ACHN (cell line): ENCODE measurements around the gene FGR.
A peak's percentile ranks its signal among the peaks of the same experiment; 100 is the strongest.

Experiments used
- DNase-seq: peaks from one replicate; pipeline ENCODE4 v3.0.0-alpha.2; 2015
- in situ Hi-C: cut with HindIII; loops from 2 replicates; pipeline ENCODE4 v1.10.0; 2017; ENCODE audit warnings: low sequenced_read_pairs, low pct_ligation_motif_present, low pct_unique_long_range_greater_than_20kb

Gene FGR

DNA sequence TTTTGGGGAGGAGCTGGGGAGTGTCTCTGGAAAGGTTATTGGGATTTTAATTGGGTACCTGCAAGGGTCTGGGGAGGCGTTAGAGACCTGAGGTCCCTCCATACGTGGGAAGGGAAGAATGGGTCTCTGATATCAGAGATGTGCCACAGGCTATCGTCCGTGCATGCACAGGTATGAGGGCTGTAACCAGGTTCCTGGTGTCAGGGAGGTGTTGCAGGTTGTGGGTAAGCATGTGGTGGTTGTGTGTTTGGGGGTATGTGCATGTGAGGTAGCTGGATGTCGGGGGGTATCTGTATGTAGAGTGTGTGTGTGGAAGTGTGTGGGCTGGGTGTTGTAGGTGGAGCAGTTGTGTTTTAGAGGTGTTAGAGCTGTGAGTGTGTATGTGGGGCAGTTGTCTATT lies 39.4 kb downstream of the FGR start:
- DNase-seq = no peak
- in situ Hi-C loops = no loop called here

DNA sequence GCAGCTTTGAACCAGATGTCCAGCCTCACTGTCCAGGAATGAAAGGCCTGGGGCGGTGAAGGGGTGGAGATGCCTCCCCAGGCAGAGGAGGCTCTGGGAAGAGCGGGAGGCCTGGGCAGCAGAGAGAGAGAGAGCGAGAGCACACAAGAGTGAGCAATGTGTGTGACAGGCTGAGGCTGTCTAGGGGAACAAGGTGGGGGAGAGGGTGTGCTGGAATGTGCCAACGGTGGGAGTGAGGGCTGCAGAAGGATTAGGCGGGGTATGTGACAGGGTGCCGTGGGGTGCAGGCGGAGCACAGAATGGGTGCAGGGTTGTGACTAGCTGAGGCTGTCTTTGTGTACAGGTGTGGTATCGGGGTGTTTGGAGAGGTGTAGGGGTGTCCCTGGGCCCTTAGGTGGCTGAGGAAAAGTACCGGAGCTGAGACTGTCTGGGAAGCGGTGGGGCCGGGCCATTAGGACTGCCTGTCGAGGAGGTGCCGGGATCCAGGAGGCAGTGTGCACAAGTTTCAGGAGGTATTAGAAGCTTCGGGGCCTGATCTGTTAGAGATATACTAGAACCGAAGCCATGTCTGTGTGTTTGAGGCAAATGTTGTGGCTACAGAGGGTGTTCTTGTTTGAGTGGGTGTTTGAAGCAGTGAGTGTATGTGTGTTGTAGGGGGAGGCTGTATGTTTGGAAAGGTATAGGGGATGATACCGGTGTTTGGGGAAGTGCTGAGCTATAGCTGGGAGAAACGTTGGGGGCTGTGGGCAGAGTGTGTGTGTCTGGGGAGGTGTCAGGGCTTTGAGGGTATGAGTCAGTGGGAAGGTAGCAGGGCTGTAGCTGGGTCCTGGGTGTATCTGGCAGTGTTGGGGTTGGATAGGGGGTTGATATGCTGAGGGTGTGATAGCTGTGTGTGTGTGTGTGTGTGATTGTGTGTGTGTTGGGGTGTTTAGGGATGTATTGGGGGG lies 40.1 kb downstream of the FGR start:
- in situ Hi-C loops = no loop called here
- no peak for DNase-seq

DNA sequence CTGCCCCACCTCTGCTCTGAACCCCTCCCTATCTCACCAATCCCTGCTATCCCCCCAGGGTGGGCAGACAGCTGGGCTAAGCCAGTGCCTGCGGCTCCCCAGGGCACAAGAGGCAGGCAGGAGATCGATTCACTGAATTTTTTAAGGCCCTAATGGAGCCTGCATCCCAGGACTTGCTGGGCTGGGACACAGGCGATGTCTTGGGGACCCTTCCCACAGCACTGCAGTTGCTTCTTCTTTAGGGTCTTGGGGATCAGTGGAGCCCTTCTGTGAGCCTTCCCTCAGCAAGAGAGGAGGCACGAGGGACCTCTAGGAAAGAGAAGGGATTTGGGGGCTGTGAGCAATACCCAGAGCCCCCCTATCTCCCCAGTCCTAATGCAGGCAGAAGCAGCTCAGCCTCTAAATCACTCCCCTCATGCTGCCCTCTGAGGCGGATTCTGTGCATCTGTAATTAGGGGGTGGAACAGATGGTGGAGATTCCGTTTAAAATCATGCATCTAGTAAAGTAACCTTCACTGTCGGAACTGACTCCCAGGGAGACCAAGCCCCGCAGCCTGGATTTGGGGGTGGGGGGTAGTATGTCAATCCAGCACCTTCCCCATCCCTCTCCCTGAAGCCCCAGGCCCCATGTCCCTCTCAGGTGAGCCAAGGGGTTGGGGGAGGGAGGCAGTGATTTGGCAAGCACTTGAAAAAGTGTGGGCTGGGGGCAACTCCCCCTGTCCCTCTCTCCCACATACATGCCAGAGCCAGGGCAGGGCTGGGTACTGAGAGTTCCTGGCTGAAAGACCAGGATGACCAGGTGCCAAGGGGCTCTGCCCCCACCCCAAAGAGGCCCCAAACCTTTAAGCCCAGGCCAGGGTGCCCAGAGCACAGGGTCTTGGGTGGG lies 41.1 kb downstream of the FGR start:
- DNase-seq = no peak
- in situ Hi-C loops = no loop called here

DNA sequence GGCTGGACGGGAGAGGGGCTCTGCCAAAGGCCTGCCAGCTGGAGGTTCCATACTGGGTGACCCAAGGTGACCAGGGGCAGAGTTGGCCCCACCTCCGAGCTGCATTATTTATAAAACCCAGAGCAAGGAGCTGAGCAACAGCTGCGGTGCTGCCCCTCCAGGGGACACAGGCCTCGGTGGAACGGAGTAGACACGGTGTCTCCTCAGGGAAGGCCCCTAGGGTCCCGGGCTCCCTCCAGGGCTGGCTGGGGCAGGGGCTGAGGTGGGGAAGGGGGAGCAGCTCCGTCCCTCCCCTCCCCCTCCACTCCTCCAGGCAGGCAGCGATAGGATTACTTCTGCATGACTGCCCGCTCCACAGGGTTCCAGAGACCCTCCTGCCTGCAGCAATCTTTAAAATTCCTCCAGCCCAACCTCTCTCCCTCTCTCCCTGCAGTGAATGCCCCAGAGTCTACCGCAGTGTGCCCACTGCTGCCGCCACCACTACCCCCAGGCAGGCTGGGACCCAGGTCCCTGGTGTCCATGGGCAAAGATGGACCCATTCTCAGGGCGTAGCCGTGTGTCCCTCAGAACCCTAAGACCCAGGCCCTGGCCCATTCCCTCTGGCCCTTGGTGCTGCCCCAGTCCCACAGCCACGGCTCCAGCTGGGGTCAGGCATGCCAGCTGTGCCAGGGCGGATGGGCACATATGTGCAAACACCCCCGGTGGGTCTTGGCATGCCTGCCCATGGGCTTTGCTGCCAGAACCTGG lies 41.9 kb downstream of the FGR start:
- no peak for DNase-seq
- in situ Hi-C loops = no loop called here

DNA sequence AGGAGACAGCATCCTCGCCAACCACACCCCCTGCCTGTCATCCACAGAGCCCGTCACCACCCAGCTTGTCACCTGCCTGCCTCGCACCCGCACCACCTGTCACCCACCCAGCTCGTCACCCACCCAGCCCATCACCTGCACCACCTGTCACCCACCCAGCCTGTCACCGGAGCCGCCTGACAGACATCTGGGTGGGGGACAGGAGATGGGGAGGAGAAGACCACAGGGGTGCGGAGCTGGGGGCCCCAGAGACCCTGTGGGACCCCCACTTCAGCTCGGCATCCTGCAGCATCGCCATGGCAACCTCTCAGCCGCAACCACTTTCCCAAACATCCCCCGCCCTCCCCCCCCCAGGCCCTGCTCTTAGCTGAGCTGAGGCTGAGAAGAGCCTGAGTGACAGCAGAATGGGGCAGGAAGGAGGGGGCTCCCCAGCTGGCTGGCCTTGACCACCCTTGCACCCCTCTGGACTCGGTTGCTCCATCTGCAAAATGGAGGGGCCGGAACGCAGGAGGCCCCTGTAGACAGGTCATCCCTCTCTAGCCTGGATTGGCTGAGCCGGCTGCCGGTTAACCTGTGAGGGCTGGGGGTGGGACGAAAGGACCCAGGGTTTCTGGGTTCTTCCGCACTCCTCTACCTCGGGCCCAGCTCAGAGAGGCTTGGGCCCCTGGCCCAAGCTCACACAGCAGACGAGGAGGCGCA lies 42.6 kb downstream of the FGR start:
- in situ Hi-C loops = no loop called here
- DNase-seq = no peak

DNA sequence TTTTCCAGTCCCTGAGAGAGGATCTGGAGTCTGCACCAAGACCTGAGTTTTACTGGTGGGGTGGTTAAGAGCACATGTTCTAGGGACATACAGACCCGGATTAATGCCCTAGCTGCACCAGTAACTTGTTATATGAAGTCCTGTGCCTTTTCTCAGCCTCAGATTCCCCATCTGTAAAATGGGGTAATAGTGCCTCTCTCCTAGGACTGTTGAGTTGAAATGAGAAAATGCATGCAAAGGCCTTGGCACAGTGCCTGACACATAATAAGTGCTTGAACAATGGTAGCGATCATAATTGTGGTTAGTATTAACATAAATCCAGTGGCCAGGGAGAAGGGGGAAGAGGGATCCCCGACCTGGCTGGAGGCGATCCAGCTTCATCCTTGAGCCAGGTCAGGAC lies 43.4 kb downstream of the FGR start:
- no peak for DNase-seq
- in situ Hi-C loops = no loop called here

DNA sequence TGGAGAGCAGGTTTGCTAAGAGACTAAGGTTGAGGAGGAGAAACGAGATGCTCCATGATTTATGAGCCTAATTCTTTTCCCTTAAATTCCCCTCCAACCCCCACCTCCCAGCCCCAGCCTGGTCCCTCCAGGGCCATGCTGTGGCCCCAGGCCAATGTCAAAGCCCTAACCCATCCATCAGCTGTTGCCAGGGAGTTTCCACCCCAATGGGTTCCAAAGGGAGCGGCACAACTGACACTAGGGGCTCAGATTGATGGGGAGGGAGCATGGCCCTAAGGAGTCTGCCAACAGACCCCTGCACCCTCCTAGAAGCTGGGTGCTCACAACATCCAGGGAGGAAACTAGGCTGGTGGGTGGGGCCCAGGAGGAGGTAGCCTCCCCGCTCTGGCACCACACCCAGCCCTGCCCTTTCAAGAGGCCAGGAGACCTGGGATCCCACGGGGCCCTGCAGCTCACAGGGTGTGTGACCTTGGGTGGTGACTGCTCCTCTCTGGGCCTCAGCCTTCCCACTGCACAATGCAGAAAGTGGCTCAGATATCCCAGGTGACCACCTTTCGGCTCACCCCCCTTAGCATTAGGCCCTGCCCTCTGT lies 44.0 kb downstream of the FGR start:
- in situ Hi-C loops = no loop called here
- DNase-seq = no peak

DNA sequence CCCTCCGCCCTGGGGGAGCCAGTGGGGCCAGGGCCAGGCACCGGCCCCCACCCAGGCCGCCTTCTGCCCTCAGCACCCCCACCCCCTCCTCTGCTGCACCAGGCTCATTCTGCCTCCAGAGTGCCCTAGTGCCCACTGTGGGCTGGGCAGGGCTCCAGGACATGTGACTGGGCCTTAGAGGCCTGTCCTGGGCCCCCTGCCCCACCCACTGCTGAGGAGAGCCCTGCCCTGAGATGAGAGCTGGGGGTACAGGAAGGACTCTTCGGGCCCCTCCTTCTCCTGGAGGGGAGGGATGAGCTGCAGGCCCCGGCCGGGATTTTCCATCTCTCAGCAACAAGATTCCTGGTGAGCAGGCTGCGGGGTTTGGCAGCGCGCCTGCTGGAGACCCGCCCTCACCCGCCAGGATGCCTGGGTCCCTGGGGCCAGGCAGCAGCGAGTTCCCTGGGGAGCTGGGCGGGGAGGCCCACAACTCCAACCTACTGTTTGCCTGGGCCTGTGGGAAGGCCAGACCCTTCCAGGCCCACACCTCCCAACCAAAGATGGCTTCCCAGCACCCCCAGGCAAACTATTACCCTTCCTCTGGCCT lies 45.1 kb downstream of the FGR start:
- peak; percentile 30 for DNase-seq
- in situ Hi-C loops = no loop called here

DNA sequence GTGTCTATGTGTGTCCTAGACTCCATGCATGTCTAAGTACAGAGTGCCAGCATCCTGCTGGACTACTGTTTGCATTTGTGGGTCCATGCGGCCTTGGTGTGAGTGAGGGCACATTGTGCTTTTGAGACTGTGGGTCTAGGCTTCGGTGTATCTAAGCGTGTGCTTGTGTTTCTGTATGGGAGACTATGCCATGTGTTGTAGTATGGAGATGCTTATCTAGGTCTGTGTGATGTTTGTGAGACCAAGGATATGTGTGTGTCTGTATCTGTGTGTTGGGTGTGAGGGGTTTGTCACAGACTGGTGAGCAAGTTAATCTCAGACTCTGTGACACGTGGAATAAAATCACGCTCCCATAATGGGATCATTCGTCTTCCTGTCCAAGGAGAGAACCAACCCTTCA lies 45.5 kb downstream of the FGR start:
- no peak for DNase-seq
- in situ Hi-C loops = no loop called here

DNA sequence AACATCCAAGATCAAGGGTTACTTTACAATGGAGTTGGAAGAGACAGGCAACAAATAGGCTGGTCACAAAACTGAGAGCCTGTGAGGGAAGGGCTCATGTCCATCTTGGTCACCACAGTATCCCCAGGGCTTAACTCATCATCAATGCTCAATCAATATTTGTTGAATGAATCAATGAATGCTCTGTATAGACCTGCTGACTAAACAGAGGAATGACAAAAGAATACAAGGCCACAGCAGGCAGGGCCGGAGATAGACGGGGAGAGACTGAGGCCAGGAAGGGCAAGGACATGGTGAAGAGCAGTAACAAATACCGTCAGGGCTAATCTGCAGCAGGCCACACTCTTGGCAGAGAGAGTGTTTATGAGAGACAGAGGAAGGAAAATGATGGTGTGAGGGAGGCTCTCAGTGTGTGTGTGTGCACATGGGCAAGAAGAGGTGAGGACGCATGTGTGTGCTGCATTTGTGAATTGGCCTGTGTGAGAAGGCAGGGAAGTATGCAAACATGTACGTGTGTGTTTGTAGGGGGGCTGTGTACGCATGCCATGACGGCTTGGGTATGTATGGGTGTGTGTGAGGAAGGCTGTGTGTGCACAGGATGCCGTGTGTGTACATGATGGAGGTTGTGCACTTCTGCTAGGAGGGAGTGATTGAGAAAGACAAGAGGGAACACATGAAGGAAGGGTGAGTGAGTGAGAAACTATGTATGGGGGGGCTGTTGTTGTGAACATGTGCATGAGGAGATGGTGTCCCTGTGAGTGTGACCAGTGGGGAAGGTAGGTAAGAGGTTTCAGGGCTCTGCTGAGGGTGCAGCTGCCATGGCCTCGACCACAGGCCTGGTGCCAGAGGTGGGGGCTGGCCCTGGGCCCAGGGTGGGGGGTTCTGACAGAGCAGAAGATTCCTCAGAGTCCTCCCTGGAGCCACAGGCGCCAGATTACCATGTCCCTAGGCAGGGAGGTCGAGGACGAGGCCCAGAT lies 46.4 kb downstream of the FGR start:
- no peak for DNase-seq
- in situ Hi-C loops = no loop called here

DNA sequence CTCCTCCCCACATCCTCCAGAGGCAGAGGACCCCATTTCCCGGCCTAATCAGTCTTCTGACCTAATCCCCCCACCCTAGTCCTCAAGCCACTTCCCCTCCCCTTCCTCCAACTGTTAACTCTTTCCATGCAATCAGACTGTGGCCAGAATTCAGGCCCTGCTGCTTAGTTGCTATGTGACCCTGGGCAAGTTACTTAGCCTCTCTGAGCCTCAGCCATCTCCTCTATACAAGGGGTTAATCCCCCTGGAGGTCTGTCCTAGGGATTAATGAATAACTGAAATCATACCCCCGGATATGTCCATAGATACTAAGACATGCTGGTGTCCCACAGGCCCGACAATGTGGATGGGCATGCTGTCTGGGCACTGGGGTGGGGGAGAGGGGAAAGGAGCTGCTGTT lies 49.3 kb downstream of the FGR start:
- DNase-seq = no peak
- in situ Hi-C loops = no loop called here

DNA sequence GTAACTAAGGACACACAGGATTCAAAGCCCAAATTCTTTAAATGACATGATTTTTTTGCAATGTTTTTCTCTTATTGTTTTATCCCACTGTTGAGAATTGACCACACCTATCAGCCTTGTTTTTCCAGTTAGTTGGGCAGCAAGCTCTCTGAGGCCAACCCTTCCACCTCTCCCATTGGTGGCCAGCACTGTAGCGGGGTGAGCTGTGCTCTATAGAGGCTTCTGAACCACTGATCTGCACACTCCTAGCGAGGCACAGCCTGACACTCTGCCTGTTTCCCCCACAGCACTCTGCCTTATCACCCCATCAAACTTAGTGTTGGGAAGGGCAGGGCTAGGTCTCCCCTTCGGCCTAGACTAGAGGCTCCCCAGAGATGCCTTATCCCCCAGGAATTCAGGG lies 50.5 kb downstream of the FGR start:
- in situ Hi-C loops = no loop called here
- DNase-seq = no peak

DNA sequence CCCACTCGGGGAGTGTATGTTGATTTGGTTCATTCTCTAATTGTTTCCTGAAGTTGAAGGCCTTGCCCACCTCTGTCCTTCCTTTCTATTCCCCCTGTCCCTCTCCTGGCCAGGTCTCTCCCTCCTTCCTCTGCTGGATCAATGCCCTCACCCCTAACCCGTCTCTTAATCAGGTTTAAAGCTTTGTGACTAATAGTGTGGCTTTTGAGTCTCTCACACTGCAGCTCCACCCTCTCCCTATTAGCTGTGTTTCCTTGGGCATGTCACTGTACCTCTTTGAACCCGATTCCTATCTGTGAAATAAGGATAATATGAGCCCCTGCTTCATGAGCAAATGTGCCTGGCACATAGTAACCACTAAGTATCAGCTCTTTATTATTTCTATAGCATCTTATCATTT lies 51.5 kb downstream of the FGR start:
- no peak for DNase-seq
- in situ Hi-C loops = no loop called here

DNA sequence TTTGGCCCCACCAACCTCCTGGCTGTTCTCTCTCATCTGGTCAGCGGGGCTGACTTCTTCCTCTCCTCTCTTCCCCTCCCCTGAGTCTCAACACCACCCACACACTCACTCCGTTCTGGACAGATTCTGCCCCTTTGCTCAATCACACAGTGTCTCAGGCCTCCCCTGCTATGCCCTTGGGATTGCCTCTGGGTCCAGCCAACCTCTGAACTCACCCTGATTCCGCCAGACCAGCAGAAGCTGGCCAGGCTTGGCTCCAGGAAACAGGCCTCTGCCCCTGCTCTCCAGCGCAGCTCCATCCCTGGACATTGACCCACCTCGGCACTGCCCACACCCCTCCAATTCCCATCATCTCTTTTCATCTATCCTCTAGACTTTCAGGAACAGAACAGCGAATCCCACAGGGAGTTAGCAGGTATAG lies 53.2 kb downstream of the FGR start:
- in situ Hi-C loops = no loop called here
- DNase-seq = no peak

DNA sequence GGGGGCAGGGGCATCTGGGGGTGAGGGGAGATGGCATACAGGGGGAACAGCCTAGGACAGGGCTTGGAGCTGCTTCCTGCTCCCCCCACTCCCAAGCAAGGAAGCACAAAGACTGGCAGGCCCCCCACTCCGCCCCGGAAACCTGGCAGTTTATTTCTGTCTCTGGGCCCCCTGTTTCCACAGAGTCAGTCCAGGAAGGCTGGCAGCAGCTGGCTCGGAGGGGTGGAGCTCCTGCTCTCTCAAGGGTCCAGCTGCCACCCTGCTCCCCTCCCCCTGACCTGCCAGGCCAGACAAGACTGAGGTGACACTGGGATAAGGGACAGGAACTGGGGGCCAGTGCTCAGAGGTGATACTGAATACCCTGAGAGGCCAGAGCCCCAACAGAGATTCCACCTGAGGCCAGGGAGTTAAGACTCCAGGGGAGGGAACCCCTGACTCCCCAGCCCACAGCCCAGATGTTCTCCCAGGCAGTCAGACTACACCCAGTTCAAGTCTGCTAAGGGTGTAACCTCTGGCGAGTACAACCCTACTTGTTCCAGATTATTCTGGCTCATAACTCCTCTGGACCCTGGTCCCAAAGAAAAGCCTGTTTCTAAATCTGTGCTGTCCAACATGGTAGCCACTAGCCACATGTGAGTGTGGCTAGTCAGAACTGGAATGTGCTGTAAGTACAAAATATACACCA lies 57.3 kb downstream of the FGR start:
- DNase-seq = no peak
- in situ Hi-C loops = no loop called here

DNA sequence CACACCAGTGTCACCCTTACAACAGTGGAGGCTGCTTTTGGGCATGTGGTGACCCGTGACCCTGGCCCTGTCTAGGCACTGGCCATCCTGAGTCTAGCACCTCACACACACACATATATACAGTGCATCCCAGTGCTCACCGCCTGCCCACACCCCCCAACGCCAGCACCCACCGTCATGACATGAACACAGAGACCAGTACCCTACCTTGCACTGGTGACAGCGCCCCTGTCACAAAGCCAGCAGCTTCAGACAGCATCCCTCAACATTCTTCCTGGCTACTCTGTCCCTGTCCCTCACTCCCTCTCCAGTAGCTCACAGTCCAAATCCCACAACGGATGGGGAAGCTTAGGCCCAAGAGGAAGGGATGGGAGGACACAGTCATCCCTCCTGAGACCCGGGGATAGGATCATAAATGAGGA lies 58.2 kb downstream of the FGR start:
- in situ Hi-C loops = no loop called here

More for the DNA sequence above, 58.2 kb downstream of the FGR start:
- DNase-seq = no peak
